Measurements from ENCODE around the gene HOMEZ.
A peak's percentile ranks its signal among the peaks of the same experiment; 100 is the strongest.

Gene HOMEZ

GRCh38 chr14:23286902-23287479 is 1.1 kb upstream of the HOMEZ start:
- no peak for DNase-seq

GRCh38 chr14:23285530-23286019 is 357 bp downstream of the HOMEZ start:
- Histone ChIP-seq H3K4me3 (ENCODE audit: low read depth in 1 of 2, low read length in 2 of 2) (peak overlapping the region; percentile 82 to 84), H4K20me1 (ENCODE audit: insufficient read depth, low read length) (no peaks in the 10 kb centered on the region), H3K4me1 (ENCODE audit: insufficient read depth, low read length) (peaks cover 24% of the 10 kb centered on the region), H3K36me3 (ENCODE audit: insufficient read depth, low read length) (no peaks in the 10 kb centered on the region; the same call in 1 of the 2 replicates), H3K27ac (ENCODE audit: low read length) (peak overlapping the region; percentile 76), H3K9ac (ENCODE audit: low read depth, low read length) (peak overlapping the region; percentile 74), H3K4me2 (ENCODE audit: insufficient read depth, low read length) (peak overlapping the region; percentile 83), H3K9me3 (ENCODE audit: insufficient read depth, low read length, severe bottlenecking) (no peaks in the 10 kb centered on the region), H3K79me2 (ENCODE audit: insufficient read depth, low read length) (peaks cover 23% of the 10 kb centered on the region), H2AFZ (ENCODE audit: low read depth, low read length) (peak overlapping the region; percentile 76), H3K27me3 (ENCODE audit: insufficient read depth, low read length, poor library complexity) (no peaks in the 10 kb centered on the region)
- peak; percentile 38 for ATAC-seq (ENCODE audit: insufficient read depth, low read depth)
- TF ChIP-seq CTCF (IDR thresholded peaks at IDR 0.05; ENCODE audit: borderline replicate concordance, extremely low read depth, low read length, poor library complexity, severe bottlenecking) (no peak), EZH2 (IDR thresholded peaks at IDR 0.05; ENCODE audit: borderline replicate concordance, low read depth, low read length, severe bottlenecking) (no peak)
- peak; percentile 31 for DNase-seq

More at GRCh38 chr14:23286902-23287479, 1.1 kb upstream of the HOMEZ start:
- peak overlapping the region; percentile 74 for H3K9ac ChIP-seq (ENCODE audit: low read depth, low read length)
- H4K20me1 ChIP-seq (ENCODE audit: insufficient read depth, low read length) = no peaks in the 10 kb centered on the region
- peak overlapping the region; percentile 83 for H3K4me2 ChIP-seq (ENCODE audit: insufficient read depth, low read length)
- peaks cover 24% of the 10 kb centered on the region for H3K4me1 ChIP-seq (ENCODE audit: insufficient read depth, low read length)
- peak overlapping the region; percentile 46 to 84 for H3K4me3 ChIP-seq (ENCODE audit: low read depth in 1 of 2, low read length in 2 of 2)
- ATAC-seq (ENCODE audit: insufficient read depth, low read depth) = no peak
- TF ChIP-seq EZH2 (IDR thresholded peaks at IDR 0.05; ENCODE audit: borderline replicate concordance, low read depth, low read length, severe bottlenecking) (no peak), CTCF (IDR thresholded peaks at IDR 0.05; ENCODE audit: borderline replicate concordance, extremely low read depth, low read length, poor library complexity, severe bottlenecking) (no peak)
- H3K27me3 ChIP-seq (ENCODE audit: insufficient read depth, low read length, poor library complexity) = no peaks in the 10 kb centered on the region
- H2AFZ ChIP-seq (ENCODE audit: low read depth, low read length) = peak overlapping the region; percentile 90
- H3K9me3 ChIP-seq (ENCODE audit: insufficient read depth, low read length, severe bottlenecking) = no peaks in the 10 kb centered on the region
- peaks cover 23% of the 10 kb centered on the region for H3K79me2 ChIP-seq (ENCODE audit: insufficient read depth, low read length)
- no peaks in the 10 kb centered on the region; the same call in 1 of the 2 replicates for H3K36me3 ChIP-seq (ENCODE audit: insufficient read depth, low read length)
- peak overlapping the region; percentile 87 for H3K27ac ChIP-seq (ENCODE audit: low read length)

GRCh38 chr14:23284654-23285529 is 1.0 kb downstream of the HOMEZ start:
- Histone ChIP-seq H3K36me3 (ENCODE audit: insufficient read depth, low read length) (no peaks in the 10 kb centered on the region; the same call in 1 of the 2 replicates), H3K27ac (ENCODE audit: low read length) (peak overlapping the region; percentile 76), H4K20me1 (ENCODE audit: insufficient read depth, low read length) (no peaks in the 10 kb centered on the region), H3K4me1 (ENCODE audit: insufficient read depth, low read length) (peaks cover 24% of the 10 kb centered on the region), H3K4me2 (ENCODE audit: insufficient read depth, low read length) (peak overlapping the region; percentile 83), H3K79me2 (ENCODE audit: insufficient read depth, low read length) (peaks cover 23% of the 10 kb centered on the region), H3K4me3 (ENCODE audit: low read depth in 1 of 2, low read length in 2 of 2) (peak overlapping the region; percentile 82 to 84; a peak in 3 of 4 replicates), H3K27me3 (ENCODE audit: insufficient read depth, low read length, poor library complexity) (no peaks in the 10 kb centered on the region), H3K9ac (ENCODE audit: low read depth, low read length) (peak overlapping the region; percentile 74), H2AFZ (ENCODE audit: low read depth, low read length) (peak overlapping the region; percentile 76), H3K9me3 (ENCODE audit: insufficient read depth, low read length, severe bottlenecking) (no peaks in the 10 kb centered on the region)
- ATAC-seq (ENCODE audit: insufficient read depth, low read depth) (no peak), DNase-seq (no peak)
- no peak for TF ChIP-seq EZH2 (IDR thresholded peaks at IDR 0.05; ENCODE audit: borderline replicate concordance, low read depth, low read length, severe bottlenecking)
- TF ChIP-seq CTCF (IDR thresholded peaks at IDR 0.05; ENCODE audit: borderline replicate concordance, extremely low read depth, low read length, poor library complexity, severe bottlenecking) = no peak

Measured in DND-41 (cell line).